ENCODE data around the gene EHD1. TPM values are rescaled to one million over a fixed set of nuclear protein-coding genes. Genes with fewer than 3 reads are reported as not detected.
A peak's percentile ranks its signal among the peaks of the same experiment; 100 is the strongest.
"Not testable (repeated sequence)": the region's sequence is repeated elsewhere in the genome, so short reads cannot be mapped to it uniquely, and the experiment has no call there.

EHD1 gene
- total RNA-seq, 1 donor from 2014 or later = 47.4 TPM

DNA sequence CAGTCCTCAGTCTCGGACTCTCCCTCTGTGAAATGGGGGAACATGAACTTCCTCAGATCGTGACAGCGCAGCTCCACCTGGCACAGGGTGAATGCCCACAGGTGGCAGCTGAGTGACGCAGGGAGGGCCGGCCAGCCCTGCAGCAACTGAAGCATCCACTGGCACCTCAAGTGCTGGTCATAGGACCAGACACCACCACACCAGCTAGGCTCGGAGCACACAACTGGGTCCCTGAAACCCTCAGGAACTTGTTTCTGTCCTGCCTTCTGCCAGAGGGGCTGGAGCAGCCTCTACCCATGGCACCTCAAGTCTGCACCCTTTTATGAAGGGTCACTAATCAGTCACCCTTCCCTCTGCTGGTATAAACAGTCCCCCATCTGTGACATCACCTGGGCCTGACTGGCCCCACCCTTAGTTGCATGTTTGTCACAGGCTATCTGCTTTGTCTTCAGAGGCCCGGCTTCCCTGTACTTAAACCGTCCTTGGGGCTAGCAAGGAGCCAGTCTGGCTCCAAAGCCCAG, 26.5 kb downstream of the EHD1 start:
- DNase-seq (no peak), ATAC-seq (ENCODE audit: poor library complexity) (no peak)
- intact Hi-C loops (cut with DNase I) = no loop called here

- intact Hi-C loops (cut with DNase I) = no loop called here
- DNase-seq = no peak
- no peak for ATAC-seq (ENCODE audit: poor library complexity)
Observed at GRCh38 chr11:64850979-64851567, 27.3 kb downstream of the EHD1 start.

- intact Hi-C loops (cut with DNase I) = loop anchor here (10.0 kb wide), 2 partner anchors 165 to 265 kb away; partner anchors contain the start of genes ARL2, TM7SF2 and ZNHIT2
- ATAC-seq (ENCODE audit: poor library complexity) (peak; percentile 25), DNase-seq (peak; percentile 73)
Observed at GRCh38 chr11:64849598-64850356, 28.6 kb downstream of the EHD1 start.

GRCh38 chr11:64848826-64849597, 29.4 kb downstream of the EHD1 start:
- intact Hi-C loops (cut with DNase I) = loop anchor here (10.0 kb wide), 2 partner anchors 166 to 266 kb away; partner anchors contain the start of genes ARL2, TM7SF2 and ZNHIT2
- ATAC-seq (ENCODE audit: poor library complexity) = no peak
- no peak for DNase-seq

GRCh38 chr11:64848214-64848825, 30.1 kb downstream of the EHD1 start:
- ATAC-seq (ENCODE audit: poor library complexity) (no peak), DNase-seq (no peak)
- intact Hi-C loops (cut with DNase I) = loop anchor here (10.0 kb wide), 2 partner anchors 166 to 266 kb away; partner anchors contain the start of genes ARL2, TM7SF2 and ZNHIT2

DNA sequence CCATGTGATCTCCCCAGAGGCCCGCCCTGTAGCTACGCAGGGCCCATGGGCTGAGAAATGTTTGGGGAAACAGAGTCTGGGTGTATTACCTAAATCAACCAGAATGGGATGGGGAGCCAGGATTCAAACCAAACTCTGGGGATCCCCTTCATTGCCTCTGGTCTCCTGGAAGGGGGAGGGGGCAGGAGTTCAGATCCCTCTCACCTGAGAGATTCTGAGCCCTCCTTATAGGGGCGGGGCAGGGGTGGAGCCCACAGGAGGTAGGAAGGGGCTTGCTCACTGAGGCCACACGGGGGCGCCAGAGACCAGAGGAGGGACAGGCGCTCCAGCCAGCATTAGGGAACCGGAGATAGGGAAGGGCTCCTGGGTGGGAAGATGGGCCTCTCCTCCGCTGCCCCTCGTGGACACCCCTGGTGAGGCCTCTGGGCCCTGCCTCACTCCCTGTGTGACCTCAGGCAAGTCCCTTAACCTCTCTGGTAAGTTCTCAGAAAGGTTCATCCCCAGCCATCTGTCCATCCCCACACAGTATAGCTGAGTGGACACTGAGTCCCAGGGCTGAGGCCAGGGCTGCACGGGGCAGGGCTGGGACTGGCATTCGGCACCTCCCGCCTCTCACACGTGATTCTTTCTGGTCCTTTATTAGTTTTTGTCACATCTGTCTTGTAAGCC, 31.3 kb downstream of the EHD1 start:
- peak; percentile 92 for ATAC-seq (ENCODE audit: poor library complexity)
- intact Hi-C loops (cut with DNase I) = loop anchor here (1.0 to 10.0 kb wide), 3 partner anchors 47 to 268 kb away; partner anchors contain the start of genes ARL2, TM7SF2 and ZNHIT2
- peak; percentile 94 for DNase-seq

DNA sequence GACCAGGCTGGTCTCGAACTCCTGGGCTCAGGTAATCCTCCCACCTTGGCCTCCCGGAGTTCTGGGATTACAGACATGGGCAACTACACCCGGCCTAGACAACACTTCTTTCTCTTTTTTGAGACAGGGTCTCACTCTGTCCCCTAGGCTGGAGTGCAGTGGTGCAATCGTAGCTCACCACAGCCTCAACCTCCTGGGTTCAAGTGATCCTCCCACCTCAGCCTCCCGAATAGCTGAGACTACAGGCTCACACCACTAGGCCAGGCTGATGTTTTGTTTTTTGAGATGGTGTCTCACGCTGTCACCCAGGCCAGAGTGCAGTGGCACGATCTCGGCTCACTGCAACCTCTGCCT, 32.7 kb downstream of the EHD1 start:
- intact Hi-C loops (cut with DNase I) = loop anchor here (10.0 kb wide), 2 partner anchors 169 to 269 kb away; partner anchors contain the start of genes ARL2, TM7SF2 and ZNHIT2
- ATAC-seq (ENCODE audit: poor library complexity); DNase-seq: not testable (repeated sequence)

DNA sequence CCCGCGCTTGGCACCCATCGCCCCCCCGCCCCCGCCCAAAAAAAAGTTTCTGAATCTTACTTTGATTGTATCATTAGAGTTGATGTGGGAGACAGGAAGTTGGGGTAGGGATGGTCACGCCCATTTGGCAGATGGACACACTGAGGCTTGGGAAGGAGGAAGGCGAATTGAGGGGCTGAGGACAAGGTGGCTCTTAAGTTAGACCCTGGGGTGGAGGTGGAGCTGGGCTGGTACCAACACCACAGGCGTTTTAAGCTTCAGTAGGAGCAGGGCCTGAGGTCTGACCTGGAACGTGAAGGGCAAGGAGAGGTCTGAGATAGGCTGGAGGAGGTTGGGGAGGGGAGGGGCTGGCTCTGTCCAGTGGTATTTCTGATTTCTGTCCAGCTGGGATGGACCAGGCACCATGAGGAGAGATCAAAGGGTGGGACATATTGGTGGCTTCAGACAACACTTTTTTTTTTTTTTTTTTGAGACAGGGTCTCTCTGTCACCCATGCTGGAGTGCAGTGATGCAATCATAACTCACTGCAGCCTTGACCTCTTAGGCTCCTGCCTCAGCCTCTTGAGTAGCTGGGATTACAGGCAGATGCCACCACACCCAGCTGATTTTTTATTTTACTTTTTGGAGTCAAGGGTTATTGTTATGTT, 33.2 kb downstream of the EHD1 start:
- ATAC-seq (ENCODE audit: poor library complexity) (no peak), DNase-seq (no peak)
- intact Hi-C loops (cut with DNase I) = loop anchor here (10.0 kb wide), 2 partner anchors 170 to 270 kb away; partner anchors contain the start of genes ARL2, TM7SF2 and ZNHIT2

- DNase-seq (peak; percentile 80), ATAC-seq (ENCODE audit: poor library complexity) (peak; percentile 66)
- intact Hi-C loops (cut with DNase I) = loop anchor here (10.0 kb wide), 2 partner anchors 170 to 270 kb away; partner anchors contain the start of genes ARL2, TM7SF2 and ZNHIT2
Observed at GRCh38 chr11:64844330-64845128, 33.9 kb downstream of the EHD1 start, which contains the start of gene CDC42BPG. Gene CDC42BPG (minus strand): TSS chr11:64844653. CDS start chr11:64844569, 84 bp downstream.

- intact Hi-C loops (cut with DNase I) = loop anchor here (10.0 kb wide), 2 partner anchors 171 to 271 kb away; partner anchors contain the start of genes ARL2, TM7SF2 and ZNHIT2
- DNase-seq = no peak
- ATAC-seq (ENCODE audit: poor library complexity) = no peak
Observed at GRCh38 chr11:64843686-64844329, 34.6 kb downstream of the EHD1 start.

GRCh38 chr11:64842851-64843685, 35.4 kb downstream of the EHD1 start:
- ATAC-seq (ENCODE audit: poor library complexity) (no peak), DNase-seq (no peak)
- intact Hi-C loops (cut with DNase I) = loop anchor here (10.0 kb wide), 2 partner anchors 172 to 272 kb away; partner anchors contain the start of genes ARL2, TM7SF2 and ZNHIT2

GRCh38 chr11:64842366-64842759, 36.1 kb downstream of the EHD1 start:
- ATAC-seq (ENCODE audit: poor library complexity) (no peak), DNase-seq (no peak)
- intact Hi-C loops (cut with DNase I) = loop anchor here (10.0 kb wide), 2 partner anchors 172 to 272 kb away; partner anchors contain the start of genes ARL2, TM7SF2 and ZNHIT2

DNA sequence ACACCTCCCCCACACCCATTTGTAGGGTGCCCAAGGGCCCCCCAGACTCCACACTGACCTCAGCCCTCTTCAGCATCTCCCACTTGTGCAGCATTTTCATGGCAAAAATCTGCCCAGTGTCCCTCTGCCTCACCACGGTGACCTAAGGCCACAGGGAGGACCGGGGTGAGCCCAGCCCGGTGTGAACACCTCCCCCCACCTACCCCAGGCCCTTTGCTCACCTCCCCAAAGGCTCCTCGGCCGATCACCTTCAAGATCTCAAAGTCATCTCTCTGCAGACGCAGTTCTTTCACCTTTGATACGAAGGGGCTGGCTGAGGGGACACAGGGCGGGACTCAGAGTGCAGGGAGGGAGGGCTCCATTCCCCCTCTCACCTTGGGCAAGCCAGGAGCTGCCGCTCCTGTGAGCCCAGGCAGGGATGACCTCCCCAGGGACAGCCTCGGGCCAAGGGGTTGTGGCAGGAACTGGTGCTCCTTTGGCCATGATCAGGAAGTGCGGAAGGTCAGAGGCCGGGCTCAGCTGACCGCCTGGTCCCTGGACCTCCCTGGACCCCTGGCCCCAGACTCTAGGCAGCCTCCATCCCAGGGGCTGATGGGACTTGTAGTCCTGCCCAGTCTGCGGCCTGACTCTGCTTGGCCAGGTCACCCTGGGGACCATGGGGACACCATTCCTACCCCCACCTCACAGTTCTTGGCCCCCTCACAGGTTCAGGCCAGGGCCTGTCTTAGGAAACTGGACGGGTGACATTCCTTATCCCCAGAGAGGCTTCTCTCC, 36.6 kb downstream of the EHD1 start:
- ATAC-seq (ENCODE audit: poor library complexity) (no peak), DNase-seq (no peak)
- intact Hi-C loops (cut with DNase I) = loop anchor here (10.0 kb wide), 2 partner anchors 173 to 273 kb away; partner anchors contain the start of genes ARL2, TM7SF2 and ZNHIT2
